Smooth muscle cell (in vitro differentiated cells): ENCODE data around the gene SLC38A11. TPM values are rescaled to one million over a fixed set of nuclear protein-coding genes. Genes with fewer than 3 reads are reported as not detected.

ENCODE experiments used
- DNase-seq: peaks from one replicate; lab custom pipeline; 2025; ENCODE audit not compliant: unreplicated experiment; lab: John Stamatoyannopoulos, UW
- H2AFZ ChIP-seq: fragments of 200-600 bp; sonication (generic); 2 replicates; pipeline ENCODE4 v1.6.0; 2016; ENCODE audit warnings: antibody characterized with exemption, low read depth, mild to moderate bottlenecking
- H3F3A ChIP-seq: fragments of 200-600 bp; sonication (generic); 2 replicates; pipeline ENCODE4 v1.6.0; 2017; ENCODE audit warnings: antibody characterized with exemption, low read depth
- H3K27ac ChIP-seq: fragments of 200-600 bp; sonication (generic); 2 replicates; pipeline ENCODE4 v1.5.1; 2016; ENCODE audit warnings: low read depth, mild to moderate bottlenecking
- H3K27me3 ChIP-seq: fragments of 200-600 bp; sonication (generic); 2 replicates; pipeline ENCODE4 v1.6.1; 2016; ENCODE audit warnings: low read depth, mild to moderate bottlenecking
- H3K36me3 ChIP-seq: fragments of 200-600 bp; sonication (generic); 2 replicates; pipeline ENCODE4 v1.5.1; 2016; ENCODE audit warnings: low read depth
- H3K4me1 ChIP-seq: fragments of 200-600 bp; sonication (generic); 2 replicates; pipeline ENCODE4 v1.5.1; 2016; ENCODE audit warnings: low read depth
- H3K4me2 ChIP-seq: fragments of 200-600 bp; sonication (generic); 2 replicates; pipeline ENCODE4 v1.6.0; 2016; ENCODE audit warnings: mild to moderate bottlenecking
- H3K4me3 ChIP-seq: fragments of 200-600 bp; sonication (generic); 2 replicates; pipeline ENCODE4 v1.5.1; 2016; ENCODE audit warnings: mild to moderate bottlenecking
- H3K79me2 ChIP-seq: fragments of 200-600 bp; sonication (generic); 2 replicates; pipeline ENCODE4 v1.6.0; 2016; ENCODE audit warnings: low read depth, mild to moderate bottlenecking
- H3K9ac ChIP-seq: fragments of 200-600 bp; sonication (generic); 2 replicates; pipeline ENCODE4 v1.6.0; 2016; ENCODE audit warnings: low read depth
- H3K9me3 ChIP-seq: fragments of 200-600 bp; sonication (generic); replicated peaks from 2 replicates; pipeline ENCODE4 v1.5.1; 2016; ENCODE audit warnings: low read depth
- H4K20me1 ChIP-seq: fragments of 200-600 bp; sonication (generic); 2 replicates; pipeline ENCODE4 v1.6.0; 2016; ENCODE audit warnings: low read depth
- WGBS: methylation state at CpG from one replicate; pipeline ENCODE4 v1.1.7; 2016; ENCODE audit warnings: low lambda C conversion rate; 5-methylcytosine and 5-hydroxymethylcytosine counted together
- polyA plus RNA-seq: library from polyadenylated mRNA; unstranded; fragments of >200 nt; fragmentation: Nextera tagmentation; extraction: Ambion mirVana; gene quantifications from 2 replicates; pipeline ENCODE4 v1.2.1, GENCODE V29; 2016
- total RNA-seq: library from RNA; depleted of rRNA; stranded (reverse); fragments of >200 nt; gene quantifications from 2 replicates; pipeline ENCODE4 v1.2.3, GENCODE V29; 2014
- TF ChIP-seq, protein P1 (sequence below): fragments of 200-600 bp; sonication (generic); IDR thresholded peaks from 2 replicates; pipeline ENCODE4 v1.5.1; 2017; ENCODE audit warnings: borderline replicate concordance, mild to moderate bottlenecking, antibody characterized with exemption; ENCODE audit not compliant: insufficient read depth, poor library complexity, severe bottlenecking

The SLC38A11 gene
- total and polyA plus RNA-seq, 2 experiments from 2014 or later = not detected

GRCh38 chr2:164903204-164903603 lies 52.1 kb downstream of the SLC38A11 start:
- TF ChIP-seq, protein P1, sequence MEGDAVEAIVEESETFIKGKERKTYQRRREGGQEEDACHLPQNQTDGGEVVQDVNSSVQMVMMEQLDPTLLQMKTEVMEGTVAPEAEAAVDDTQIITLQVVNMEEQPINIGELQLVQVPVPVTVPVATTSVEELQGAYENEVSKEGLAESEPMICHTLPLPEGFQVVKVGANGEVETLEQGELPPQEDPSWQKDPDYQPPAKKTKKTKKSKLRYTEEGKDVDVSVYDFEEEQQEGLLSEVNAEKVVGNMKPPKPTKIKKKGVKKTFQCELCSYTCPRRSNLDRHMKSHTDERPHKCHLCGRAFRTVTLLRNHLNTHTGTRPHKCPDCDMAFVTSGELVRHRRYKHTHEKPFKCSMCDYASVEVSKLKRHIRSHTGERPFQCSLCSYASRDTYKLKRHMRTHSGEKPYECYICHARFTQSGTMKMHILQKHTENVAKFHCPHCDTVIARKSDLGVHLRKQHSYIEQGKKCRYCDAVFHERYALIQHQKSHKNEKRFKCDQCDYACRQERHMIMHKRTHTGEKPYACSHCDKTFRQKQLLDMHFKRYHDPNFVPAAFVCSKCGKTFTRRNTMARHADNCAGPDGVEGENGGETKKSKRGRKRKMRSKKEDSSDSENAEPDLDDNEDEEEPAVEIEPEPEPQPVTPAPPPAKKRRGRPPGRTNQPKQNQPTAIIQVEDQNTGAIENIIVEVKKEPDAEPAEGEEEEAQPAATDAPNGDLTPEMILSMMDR = no peak
- Histone ChIP-seq H3K9me3 (no peaks in the 10 kb centered on the region), H3K79me2 (no peaks in the 10 kb centered on the region), H3K4me3 (no peak overlapping the region), H3F3A (peaks cover 4% of the 10 kb centered on the region), H3K36me3 (no peaks in the 10 kb centered on the region), H3K9ac (no peak overlapping the region), H3K27ac (no peak overlapping the region), H3K4me1 (peaks cover 12% of the 10 kb centered on the region), H3K27me3 (no peaks in the 10 kb centered on the region), H3K4me2 (peak overlapping the region; percentile 12), H4K20me1 (no peaks in the 10 kb centered on the region), H2AFZ (no peak overlapping the region)
- DNase-seq = no peak

DNA sequence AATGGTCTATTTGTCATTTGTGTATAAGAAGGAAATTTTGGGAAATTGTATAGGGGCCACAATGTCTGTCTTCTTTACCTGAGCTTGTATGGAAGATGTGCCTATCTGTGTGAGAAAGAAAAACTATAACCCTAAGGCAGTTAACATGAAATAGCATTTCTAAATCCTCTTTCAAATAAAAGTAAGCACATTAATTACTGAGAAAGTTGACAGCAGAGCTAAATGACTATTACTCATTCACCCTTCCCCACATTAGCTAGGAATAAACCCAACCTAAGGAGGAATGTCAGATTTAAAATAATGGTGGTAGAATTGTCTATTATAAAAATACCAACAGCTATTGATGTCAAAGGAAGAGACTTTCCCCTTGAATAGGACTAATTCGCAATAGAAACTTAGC lies 56.2 kb downstream of the SLC38A11 start:
- TF ChIP-seq, protein P1 = no peak
- 96% methylated on average over 1 of the region's 1 CpG for WGBS
- Histone ChIP-seq H3K27me3 (no peaks in the 10 kb centered on the region), H2AFZ (peak overlapping the region; percentile 1), H3F3A (peaks cover 8% of the 10 kb centered on the region), H3K4me1 (peaks cover 12% of the 10 kb centered on the region), H3K4me2 (peak overlapping the region; percentile 60), H3K4me3 (no peak overlapping the region), H3K79me2 (no peaks in the 10 kb centered on the region), H3K9me3 (no peaks in the 10 kb centered on the region), H3K27ac (peak overlapping the region; percentile 67), H3K36me3 (no peaks in the 10 kb centered on the region), H3K9ac (no peak overlapping the region), H4K20me1 (no peaks in the 10 kb centered on the region)
- DNase-seq = no peak

DNA sequence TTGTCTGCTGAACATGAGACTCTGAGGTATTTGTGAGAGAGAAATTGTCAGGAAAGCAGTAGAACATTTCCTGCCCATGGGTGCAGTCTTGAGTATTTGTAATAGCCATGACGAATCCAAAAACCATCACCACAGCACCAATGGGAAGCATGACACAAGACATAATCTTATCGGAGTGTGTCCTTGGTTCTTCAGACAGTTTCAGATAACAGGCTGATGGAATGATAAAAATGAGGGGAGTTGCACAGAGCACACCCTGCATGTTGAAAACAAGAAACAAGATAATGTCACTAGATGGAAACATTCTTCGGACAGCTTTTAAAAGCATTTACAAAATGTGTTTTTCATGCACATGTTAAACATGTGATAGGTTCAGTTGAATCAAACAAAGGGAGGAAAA lies 56.9 kb downstream of the SLC38A11 start:
- Histone ChIP-seq H3K27ac (peak overlapping the region; percentile 67), H3K4me2 (peak overlapping the region; percentile 60), H3K4me1 (peaks cover 6% of the 10 kb centered on the region), H3F3A (peaks cover 8% of the 10 kb centered on the region), H2AFZ (peak overlapping the region; percentile 1), H3K36me3 (no peaks in the 10 kb centered on the region), H3K4me3 (no peak overlapping the region), H3K9ac (no peak overlapping the region), H3K27me3 (no peaks in the 10 kb centered on the region), H3K79me2 (no peaks in the 10 kb centered on the region), H3K9me3 (no peaks in the 10 kb centered on the region), H4K20me1 (no peaks in the 10 kb centered on the region)
- 20% methylated on average over 3 of the region's 3 CpGs for WGBS
- DNase-seq = no peak
- TF ChIP-seq, protein P1 = no peak

DNA sequence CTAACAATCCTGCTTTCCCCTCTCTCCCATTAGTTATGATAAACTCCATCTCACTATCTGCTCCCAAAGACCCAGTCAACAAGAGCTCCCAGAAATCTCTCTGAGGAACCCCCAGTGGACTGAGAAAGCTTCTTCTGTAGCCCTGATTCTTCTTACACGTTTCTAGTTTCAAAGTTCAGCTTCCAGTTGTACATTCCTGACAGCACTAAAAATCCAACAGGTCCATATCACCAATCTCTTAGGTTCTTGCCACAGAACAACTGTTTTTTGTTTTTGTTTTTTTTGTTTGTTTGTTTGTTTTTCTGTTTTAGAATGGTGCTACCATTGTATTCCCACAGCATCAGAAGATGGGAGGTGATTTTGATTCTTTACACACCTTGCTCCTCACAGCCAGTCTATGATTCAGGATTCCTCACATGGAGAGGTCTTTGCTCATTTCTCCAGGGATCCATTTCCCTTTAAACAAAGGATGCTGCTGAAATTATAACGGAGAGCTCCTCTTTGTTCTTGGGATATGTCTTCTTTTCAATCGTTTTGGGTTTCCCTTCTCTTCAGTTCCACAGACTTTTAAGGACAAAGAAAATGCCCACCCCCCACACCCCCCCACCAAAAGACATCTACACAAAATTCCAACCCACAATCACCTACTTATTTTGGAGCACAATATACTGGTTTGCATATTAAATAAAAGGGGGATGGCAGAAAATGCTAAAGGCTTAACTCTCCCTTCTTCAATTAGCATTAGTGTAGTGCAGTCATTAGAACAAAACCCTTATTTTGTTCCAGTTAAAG lies 57.7 kb downstream of the SLC38A11 start:
- H3K9me3 ChIP-seq = no peaks in the 10 kb centered on the region
- peaks cover 8% of the 10 kb centered on the region for H3F3A ChIP-seq
- no peaks in the 10 kb centered on the region for H3K36me3 ChIP-seq
- no peaks in the 10 kb centered on the region for H3K79me2 ChIP-seq
- TF ChIP-seq, protein P1 = no peak
- no peaks in the 10 kb centered on the region for H3K27me3 ChIP-seq
- no peak overlapping the region for H3K9ac ChIP-seq
- peaks cover 6% of the 10 kb centered on the region for H3K4me1 ChIP-seq
- H4K20me1 ChIP-seq = no peaks in the 10 kb centered on the region
- DNase-seq = no peak
- peak overlapping the region; percentile 60 for H3K4me2 ChIP-seq
- WGBS = 78% methylated on average over 3 of the region's 3 CpGs
- H3K4me3 ChIP-seq = no peak overlapping the region
- peak overlapping the region; percentile 71 for H3K27ac ChIP-seq
- no peak overlapping the region for H2AFZ ChIP-seq
